ENCODE results near the gene ACP5.
A peak's percentile ranks its signal among the peaks of the same experiment; 100 is the strongest.

The ACP5 gene

DNA sequence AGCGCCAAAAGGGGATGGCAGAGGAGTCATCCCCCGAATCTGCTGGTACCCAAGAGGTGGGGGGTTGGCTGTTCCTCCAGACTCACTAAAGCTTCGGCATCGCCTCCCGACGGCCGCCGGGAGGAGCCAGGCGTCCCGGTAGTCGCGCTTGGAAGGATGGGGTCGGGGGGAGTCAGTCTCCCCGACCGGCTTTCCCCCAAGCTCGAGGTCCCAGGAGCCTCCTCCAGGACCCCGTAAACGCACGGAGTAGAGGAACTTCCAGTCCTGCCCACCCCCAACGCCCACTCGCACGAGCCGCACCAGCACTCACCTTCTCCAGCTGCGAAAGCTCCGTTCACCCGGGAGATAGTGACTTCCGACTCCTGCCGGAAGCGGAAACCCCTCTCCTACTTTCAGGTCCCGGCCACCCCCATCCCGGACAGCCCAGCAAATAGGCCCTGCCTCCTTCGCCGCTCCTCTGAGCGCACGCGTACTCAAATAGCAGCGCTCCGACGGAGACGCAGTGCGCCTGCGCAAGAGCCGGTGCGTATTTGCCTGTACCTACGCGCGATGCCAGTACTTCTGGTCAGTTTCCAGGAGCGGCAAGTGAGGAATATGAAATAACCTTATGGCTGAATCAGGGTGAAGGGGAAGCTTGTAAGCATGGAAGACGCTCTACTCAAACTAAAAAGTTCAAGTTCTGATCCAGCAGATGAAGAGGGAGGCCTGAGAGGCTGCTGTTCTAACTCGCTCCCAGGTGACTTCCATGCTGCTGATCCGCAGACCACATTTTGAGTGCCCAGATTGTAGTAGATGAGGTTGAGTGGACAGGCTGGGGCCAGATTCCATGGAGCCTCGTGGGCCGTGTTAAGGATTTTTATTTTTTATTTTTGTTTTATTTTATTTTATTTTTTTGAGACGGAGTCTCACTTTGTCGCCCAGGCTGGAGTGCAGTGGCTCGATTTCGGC is 18.3 kb downstream of the ACP5 start, which contains the start of gene ELOF1:
Gene ELOF1 (minus strand): TSS at position 350 of the 948 bp plus-strand sequence. CDS start 4,883 bp downstream, outside the sequence.
- Histone ChIP-seq H3K27ac (ENCODE audit: low read depth, low read length) (peak within 1 kb of the TSS; percentile 56; the same call in 1 of the 2 replicates), H3K36me3 (ENCODE audit: insufficient read depth, low read length) (peaks cover 14% of the 10 kb centered on the region), H3K4me1 (ENCODE audit: insufficient read depth, low read length) (0 out of 2 replicates have a peak, but pooled peaks cover 6% of the 10 kb centered on the region), H3K27me3 (ENCODE audit: insufficient read depth, low read length) (no peaks in the 10 kb centered on the region), H3K9ac (ENCODE audit: low read depth, low read length) (peak within 1 kb of the TSS; percentile 80), H3K4me3 (ENCODE audit: low read length) (peak within 1 kb of the TSS; percentile 92), H3K9me3 (ENCODE audit: insufficient read depth, low read depth, low read length) (no peaks in the 10 kb centered on the region)
- WGBS, result 7% methylated on average over 55 of the region's 57 CpGs

DNA sequence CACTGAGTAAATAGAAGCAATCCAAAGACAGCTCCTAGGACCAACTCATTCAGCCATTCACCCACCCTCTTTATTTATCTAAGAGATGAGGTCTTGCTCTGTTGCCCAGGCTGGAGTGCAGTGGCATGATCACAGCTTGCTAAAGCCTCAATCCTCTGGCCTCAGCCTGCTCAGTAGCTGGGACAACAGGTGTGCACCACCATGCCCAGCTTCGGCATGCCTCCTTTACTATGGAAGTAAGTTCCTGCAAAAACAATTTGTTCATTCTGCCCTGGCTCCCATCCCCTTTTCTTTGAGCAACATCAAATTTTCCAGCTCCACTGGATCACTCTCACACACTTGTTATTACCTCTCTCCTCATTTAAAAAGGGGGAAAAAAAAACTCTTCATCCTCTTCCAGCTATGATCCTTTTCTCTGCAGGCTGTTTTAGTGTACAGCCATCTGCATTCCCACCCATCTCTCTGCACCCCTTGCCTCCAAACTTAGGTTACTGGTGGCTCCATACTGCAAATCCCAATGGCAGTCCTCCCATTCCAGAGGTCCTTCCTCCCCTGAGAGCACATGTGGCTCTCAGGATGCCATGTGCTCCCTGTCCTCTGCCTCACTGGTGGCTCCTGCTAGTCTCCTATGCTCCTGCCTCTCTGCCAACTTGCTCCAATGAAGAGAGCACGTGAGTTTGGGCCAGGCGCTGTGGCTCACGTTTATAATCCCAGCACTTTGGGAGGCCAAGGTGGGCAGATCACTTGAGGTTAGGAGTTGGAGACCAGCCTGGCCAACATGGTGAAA is 20.6 kb downstream of the ACP5 start:
- Histone ChIP-seq H3K4me1 (ENCODE audit: insufficient read depth, low read length) (0 out of 2 replicates have a peak, but pooled peaks cover 6% of the 10 kb centered on the region), H3K27ac (ENCODE audit: low read depth, low read length) (no peak overlapping the region), H3K4me3 (ENCODE audit: low read length) (no peak overlapping the region), H3K9me3 (ENCODE audit: insufficient read depth, low read depth, low read length) (no peaks in the 10 kb centered on the region), H3K27me3 (ENCODE audit: insufficient read depth, low read length) (no peaks in the 10 kb centered on the region), H3K36me3 (ENCODE audit: insufficient read depth, low read length) (peaks cover 33% of the 10 kb centered on the region), H3K9ac (ENCODE audit: low read depth, low read length) (no peak overlapping the region)
- WGBS, result 94% methylated on average over 4 of the region's 4 CpGs

- Histone ChIP-seq H3K9me3 (ENCODE audit: insufficient read depth, low read depth, low read length) (no peaks in the 10 kb centered on the region), H3K4me1 (ENCODE audit: insufficient read depth, low read length) (0 out of 2 replicates have a peak, but pooled peaks cover 6% of the 10 kb centered on the region), H3K27ac (ENCODE audit: low read depth, low read length) (no peak overlapping the region), H3K27me3 (ENCODE audit: insufficient read depth, low read length) (no peaks in the 10 kb centered on the region), H3K36me3 (ENCODE audit: insufficient read depth, low read length) (peaks cover 35% of the 10 kb centered on the region), H3K4me3 (ENCODE audit: low read length) (no peak overlapping the region), H3K9ac (ENCODE audit: low read depth, low read length) (no peak overlapping the region)
- WGBS, result 94% methylated on average over 6 of the region's 6 CpGs
Measured at GRCh38 chr19:11555246-11555645, 22.2 kb downstream of the ACP5 start.

GRCh38 chr19:11554160-11554559 is 23.3 kb downstream of the ACP5 start:
- no peak overlapping the region for H3K4me3 ChIP-seq (ENCODE audit: low read length)
- H3K9ac ChIP-seq (ENCODE audit: low read depth, low read length), result no peak overlapping the region
- H3K27me3 ChIP-seq (ENCODE audit: insufficient read depth, low read length), result no peaks in the 10 kb centered on the region
- H3K27ac ChIP-seq (ENCODE audit: low read depth, low read length), result no peak overlapping the region
- H3K4me1 ChIP-seq (ENCODE audit: insufficient read depth, low read length), result 0 out of 2 replicates have a peak, but pooled peaks cover 6% of the 10 kb centered on the region
- H3K36me3 ChIP-seq (ENCODE audit: insufficient read depth, low read length), result peaks cover 41% of the 10 kb centered on the region
- no peaks in the 10 kb centered on the region for H3K9me3 ChIP-seq (ENCODE audit: insufficient read depth, low read depth, low read length)
- WGBS, result 92% methylated on average over 12 of the region's 12 CpGs

DNA sequence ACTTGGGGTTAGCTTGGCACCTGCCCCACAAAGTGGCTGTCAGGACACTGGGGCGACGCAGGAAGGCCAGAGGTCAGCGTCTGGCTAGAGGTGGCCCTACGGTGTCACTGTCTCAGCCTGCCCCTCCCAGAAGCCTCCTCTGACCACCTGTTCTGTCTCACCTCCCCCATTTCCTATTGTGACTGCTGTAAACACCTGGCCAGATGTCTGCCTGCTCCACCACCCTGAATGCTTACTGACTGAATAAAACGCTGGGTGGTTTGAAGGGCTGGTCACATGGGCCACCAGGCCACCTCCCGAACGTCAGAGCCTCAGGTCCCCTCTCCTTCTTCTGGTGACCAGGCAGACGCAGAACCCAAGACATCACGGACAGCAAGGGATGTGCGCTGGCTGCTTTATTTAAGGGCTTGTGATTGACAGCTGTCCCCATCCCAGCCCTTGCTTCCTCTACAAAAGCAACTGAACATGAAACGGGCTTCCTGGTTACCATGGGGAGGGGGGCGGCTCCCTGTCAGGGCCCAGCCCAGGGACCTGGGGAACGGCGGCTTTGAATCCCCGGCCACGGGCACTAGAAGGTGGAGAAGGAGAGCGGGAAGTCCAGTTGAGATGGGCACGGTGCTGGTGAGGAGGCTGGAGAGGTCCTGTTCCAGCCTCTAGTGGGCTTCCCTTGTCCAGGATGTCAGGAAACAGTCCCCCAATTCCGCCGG is 24.6 kb downstream of the ACP5 start:
- 0 out of 2 replicates have a peak, but pooled peaks cover under 1% of the 10 kb centered on the region for H3K4me1 ChIP-seq (ENCODE audit: insufficient read depth, low read length)
- peaks cover 48% of the 10 kb centered on the region for H3K36me3 ChIP-seq (ENCODE audit: insufficient read depth, low read length)
- 93% methylated on average over 20 of the region's 20 CpGs for WGBS
- no peak overlapping the region for H3K9ac ChIP-seq (ENCODE audit: low read depth, low read length)
- H3K4me3 ChIP-seq (ENCODE audit: low read length), result no peak overlapping the region
- H3K27me3 ChIP-seq (ENCODE audit: insufficient read depth, low read length), result no peaks in the 10 kb centered on the region
- H3K27ac ChIP-seq (ENCODE audit: low read depth, low read length), result no peak overlapping the region
- no peaks in the 10 kb centered on the region for H3K9me3 ChIP-seq (ENCODE audit: insufficient read depth, low read depth, low read length)

GRCh38 chr19:11551603-11552235 is 25.7 kb downstream of the ACP5 start:
- H3K36me3 ChIP-seq (ENCODE audit: insufficient read depth, low read length), result peaks cover 50% of the 10 kb centered on the region
- peak overlapping the region; percentile 26; the same call in 1 of the 2 replicates for H3K27ac ChIP-seq (ENCODE audit: low read depth, low read length)
- no peak overlapping the region for H3K4me3 ChIP-seq (ENCODE audit: low read length)
- WGBS, result 87% methylated on average over 26 of the region's 26 CpGs
- no peaks in the 10 kb centered on the region for H3K27me3 ChIP-seq (ENCODE audit: insufficient read depth, low read length)
- no peaks in the 10 kb centered on the region for H3K4me1 ChIP-seq (ENCODE audit: insufficient read depth, low read length)
- no peaks in the 10 kb centered on the region for H3K9me3 ChIP-seq (ENCODE audit: insufficient read depth, low read depth, low read length)
- no peak overlapping the region for H3K9ac ChIP-seq (ENCODE audit: low read depth, low read length)

GRCh38 chr19:11550265-11550664 is 27.2 kb downstream of the ACP5 start:
- Histone ChIP-seq H3K9ac (ENCODE audit: low read depth, low read length) (no peak overlapping the region), H3K36me3 (ENCODE audit: insufficient read depth, low read length) (peaks cover 42% of the 10 kb centered on the region), H3K9me3 (ENCODE audit: insufficient read depth, low read depth, low read length) (no peaks in the 10 kb centered on the region), H3K4me3 (ENCODE audit: low read length) (no peak overlapping the region), H3K4me1 (ENCODE audit: insufficient read depth, low read length) (no peaks in the 10 kb centered on the region), H3K27ac (ENCODE audit: low read depth, low read length) (no peak overlapping the region), H3K27me3 (ENCODE audit: insufficient read depth, low read length) (no peaks in the 10 kb centered on the region)
- WGBS, result 95% methylated on average over 8 of the region's 8 CpGs

- Histone ChIP-seq H3K4me1 (ENCODE audit: insufficient read depth, low read length) (no peaks in the 10 kb centered on the region), H3K9me3 (ENCODE audit: insufficient read depth, low read depth, low read length) (no peaks in the 10 kb centered on the region), H3K4me3 (ENCODE audit: low read length) (no peak overlapping the region), H3K27me3 (ENCODE audit: insufficient read depth, low read length) (no peaks in the 10 kb centered on the region), H3K27ac (ENCODE audit: low read depth, low read length) (no peak overlapping the region), H3K36me3 (ENCODE audit: insufficient read depth, low read length) (peaks cover 39% of the 10 kb centered on the region), H3K9ac (ENCODE audit: low read depth, low read length) (no peak overlapping the region)
- 95% methylated on average over 24 of the region's 24 CpGs for WGBS
Measured at GRCh38 chr19:11549386-11549953, 28.0 kb downstream of the ACP5 start.

DNA sequence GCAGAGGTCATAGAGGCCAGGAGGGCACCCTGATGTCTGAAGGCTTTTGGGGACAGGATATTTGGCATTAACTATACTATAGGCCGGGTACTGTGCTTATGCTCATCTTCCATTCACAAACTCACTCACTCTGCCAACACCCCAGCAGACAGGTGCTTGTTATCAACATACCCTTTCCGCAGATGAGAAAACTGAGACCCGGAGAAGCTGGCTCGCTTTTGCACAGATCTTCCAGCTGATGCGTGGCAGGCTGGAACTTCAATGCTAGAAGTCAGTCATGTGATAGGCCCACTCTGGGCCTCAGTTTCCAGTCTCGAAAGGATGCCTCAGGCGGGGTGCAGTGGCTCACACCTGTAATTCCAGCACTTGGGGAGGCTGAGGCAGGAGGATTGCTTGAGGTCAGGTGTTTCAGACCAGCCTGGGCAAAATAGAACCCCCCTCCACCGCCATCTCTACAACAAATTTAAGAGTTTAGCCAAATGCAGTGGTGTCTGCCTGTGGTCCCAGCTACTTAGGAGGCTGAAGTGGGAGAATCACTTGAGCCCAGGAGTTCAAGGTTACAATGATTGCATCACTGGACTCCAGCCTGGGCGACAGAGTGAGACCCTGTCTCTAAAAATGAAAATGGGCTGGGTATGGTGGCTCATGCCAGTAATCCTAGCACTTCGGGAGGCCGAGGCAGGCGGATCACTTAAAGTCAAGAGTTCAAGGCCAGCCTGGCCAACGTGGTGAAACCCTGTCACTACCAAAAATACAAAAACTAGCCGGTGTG is 29.3 kb downstream of the ACP5 start:
- H3K4me1 ChIP-seq (ENCODE audit: insufficient read depth, low read length), result no peaks in the 10 kb centered on the region
- no peaks in the 10 kb centered on the region for H3K9me3 ChIP-seq (ENCODE audit: insufficient read depth, low read depth, low read length)
- no peaks in the 10 kb centered on the region for H3K27me3 ChIP-seq (ENCODE audit: insufficient read depth, low read length)
- H3K9ac ChIP-seq (ENCODE audit: low read depth, low read length), result no peak overlapping the region
- 94% methylated on average over 14 of the region's 14 CpGs for WGBS
- no peak overlapping the region for H3K4me3 ChIP-seq (ENCODE audit: low read length)
- H3K36me3 ChIP-seq (ENCODE audit: insufficient read depth, low read length), result peaks cover 25% of the 10 kb centered on the region
- H3K27ac ChIP-seq (ENCODE audit: low read depth, low read length), result no peak overlapping the region

Data from HUES64 (cell line).